ENCODE results near the gene RPS6KB2. TPM values are rescaled to one million over a fixed set of nuclear protein-coding genes. Genes with fewer than 3 reads are reported as not detected.
A peak's percentile ranks its signal among the peaks of the same experiment; 100 is the strongest.

RPS6KB2 gene
- total and polyA plus RNA-seq, 4 donors, result 26.3 to 69.5 (median 56.2) TPM

DNA sequence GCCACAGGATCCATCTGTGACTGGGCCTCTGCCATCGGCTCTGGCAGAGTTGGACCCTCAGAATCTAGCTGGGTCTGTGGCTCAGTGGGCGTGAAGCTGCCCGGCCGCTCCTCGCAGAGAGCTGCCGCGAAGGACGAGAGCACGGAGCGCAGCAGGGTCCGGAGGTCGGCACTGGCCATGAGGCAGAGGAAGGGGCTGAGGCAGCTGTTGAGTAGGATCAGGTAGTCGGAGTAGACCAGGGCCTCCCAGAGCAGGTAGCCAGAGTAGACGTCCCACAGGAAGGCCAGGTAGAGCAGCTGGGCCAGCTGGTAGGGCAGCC, 23.3 kb downstream of the RPS6KB2 start:
- Histone ChIP-seq H3K4me1 (ENCODE audit: control insufficient read depth in 5 of 5, insufficient read depth in 5 of 5, low read length in 5 of 5) (no peaks in the 10 kb centered on the region), H3K9ac (ENCODE audit: insufficient read depth in 1 of 2, low read length in 2 of 2) (no peak overlapping the region), H3K9me3 (ENCODE audit: control insufficient read depth in 4 of 4, insufficient read depth in 3 of 4, low read length in 3 of 4) (no peaks in the 10 kb centered on the region), H3K27ac (ENCODE audit: low read depth in 1 of 2, low read length in 1 of 2) (peak overlapping the region in 1 of 2 donors; percentile 48), H3K4me3 (no peak overlapping the region), H3K27me3 (ENCODE audit: control insufficient read depth in 3 of 3, insufficient read depth in 3 of 3, low read length in 2 of 3) (no peaks in the 10 kb centered on the region), H3K36me3 (ENCODE audit: control insufficient read depth in 4 of 4, insufficient read depth in 4 of 4, low read length in 4 of 4) (no peaks in the 10 kb centered on the region)
- WGBS, 2 donors, result 93 to 96% methylated on average over 14 of the region's 14 CpGs
- TF ChIP-seq, protein P1, sequence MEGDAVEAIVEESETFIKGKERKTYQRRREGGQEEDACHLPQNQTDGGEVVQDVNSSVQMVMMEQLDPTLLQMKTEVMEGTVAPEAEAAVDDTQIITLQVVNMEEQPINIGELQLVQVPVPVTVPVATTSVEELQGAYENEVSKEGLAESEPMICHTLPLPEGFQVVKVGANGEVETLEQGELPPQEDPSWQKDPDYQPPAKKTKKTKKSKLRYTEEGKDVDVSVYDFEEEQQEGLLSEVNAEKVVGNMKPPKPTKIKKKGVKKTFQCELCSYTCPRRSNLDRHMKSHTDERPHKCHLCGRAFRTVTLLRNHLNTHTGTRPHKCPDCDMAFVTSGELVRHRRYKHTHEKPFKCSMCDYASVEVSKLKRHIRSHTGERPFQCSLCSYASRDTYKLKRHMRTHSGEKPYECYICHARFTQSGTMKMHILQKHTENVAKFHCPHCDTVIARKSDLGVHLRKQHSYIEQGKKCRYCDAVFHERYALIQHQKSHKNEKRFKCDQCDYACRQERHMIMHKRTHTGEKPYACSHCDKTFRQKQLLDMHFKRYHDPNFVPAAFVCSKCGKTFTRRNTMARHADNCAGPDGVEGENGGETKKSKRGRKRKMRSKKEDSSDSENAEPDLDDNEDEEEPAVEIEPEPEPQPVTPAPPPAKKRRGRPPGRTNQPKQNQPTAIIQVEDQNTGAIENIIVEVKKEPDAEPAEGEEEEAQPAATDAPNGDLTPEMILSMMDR (IDR thresholded peaks at IDR 0.05; ENCODE audit: control extremely low read depth, extremely low read depth), result no peak
- DNase-seq (no peak), ATAC-seq (ENCODE audit: insufficient read depth, low FRiP score) (no peak)

DNA sequence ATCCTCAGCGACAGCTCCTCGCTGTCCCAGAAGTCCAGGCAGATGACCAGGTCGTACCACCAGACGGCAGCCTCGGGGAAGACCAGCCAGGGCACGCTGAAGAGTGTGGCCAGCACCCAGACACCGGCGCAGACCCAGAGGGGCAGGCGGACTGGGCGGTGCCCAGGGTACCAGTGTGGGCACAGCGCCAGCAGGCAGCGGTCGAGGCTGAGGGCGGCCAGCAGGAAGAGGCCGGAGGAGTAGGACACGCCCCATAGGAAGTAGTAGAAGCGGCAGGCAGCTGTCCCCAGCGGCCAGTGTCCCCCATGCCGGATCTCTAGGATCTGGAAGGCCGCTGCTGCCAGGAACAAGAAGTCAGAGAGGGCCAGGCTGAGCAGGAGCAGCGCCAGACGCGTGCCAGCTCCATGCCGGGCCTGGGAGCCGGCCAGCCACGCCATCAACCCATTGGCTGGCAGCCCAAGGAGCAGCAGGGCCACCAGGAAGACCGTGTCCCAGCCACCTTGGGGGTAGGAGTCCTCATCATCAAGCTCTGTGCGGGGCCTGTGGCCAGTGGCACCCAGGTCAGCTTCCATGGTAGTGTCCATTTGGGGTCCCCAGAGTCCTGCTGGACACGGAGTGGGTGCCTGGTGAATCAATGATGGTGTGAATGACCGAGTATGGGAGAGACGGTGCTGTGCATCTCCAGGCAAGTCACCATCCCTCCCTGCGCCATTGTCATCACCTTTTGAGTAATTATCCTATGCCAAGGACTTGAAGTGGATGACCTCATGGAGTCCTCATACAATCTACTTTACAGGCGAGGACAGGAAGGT, 24.1 kb downstream of the RPS6KB2 start, which contains the start of gene GPR152:
TSS of gene GPR152 (minus strand) at position 589 of the 812 bp plus-strand sequence. CDS start at position 584, 5 bp downstream.
- ATAC-seq (ENCODE audit: insufficient read depth, low FRiP score) (no peak), DNase-seq (no peak)
- TF ChIP-seq, protein P1 (IDR thresholded peaks at IDR 0.05; ENCODE audit: control extremely low read depth, extremely low read depth), result no peak
- Histone ChIP-seq H3K4me3 (no peak within 1 kb of the TSS), H3K9me3 (ENCODE audit: control insufficient read depth in 4 of 4, insufficient read depth in 3 of 4, low read length in 3 of 4) (no peaks in the 10 kb centered on the region), H3K9ac (ENCODE audit: insufficient read depth in 1 of 2, low read length in 2 of 2) (no peak within 1 kb of the TSS), H3K27ac (ENCODE audit: low read depth in 1 of 2, low read length in 1 of 2) (peak within 1 kb of the TSS in 1 of 2 donors; percentile 48), H3K36me3 (ENCODE audit: control insufficient read depth in 4 of 4, insufficient read depth in 4 of 4, low read length in 4 of 4) (no peaks in the 10 kb centered on the region), H3K27me3 (ENCODE audit: control insufficient read depth in 3 of 3, insufficient read depth in 3 of 3, low read length in 2 of 3) (no peaks in the 10 kb centered on the region), H3K4me1 (ENCODE audit: control insufficient read depth in 5 of 5, insufficient read depth in 5 of 5, low read length in 5 of 5) (no peaks in the 10 kb centered on the region)
- 69 to 91% methylated on average over 33 of the region's 33 CpGs for WGBS, 2 donors

DNA sequence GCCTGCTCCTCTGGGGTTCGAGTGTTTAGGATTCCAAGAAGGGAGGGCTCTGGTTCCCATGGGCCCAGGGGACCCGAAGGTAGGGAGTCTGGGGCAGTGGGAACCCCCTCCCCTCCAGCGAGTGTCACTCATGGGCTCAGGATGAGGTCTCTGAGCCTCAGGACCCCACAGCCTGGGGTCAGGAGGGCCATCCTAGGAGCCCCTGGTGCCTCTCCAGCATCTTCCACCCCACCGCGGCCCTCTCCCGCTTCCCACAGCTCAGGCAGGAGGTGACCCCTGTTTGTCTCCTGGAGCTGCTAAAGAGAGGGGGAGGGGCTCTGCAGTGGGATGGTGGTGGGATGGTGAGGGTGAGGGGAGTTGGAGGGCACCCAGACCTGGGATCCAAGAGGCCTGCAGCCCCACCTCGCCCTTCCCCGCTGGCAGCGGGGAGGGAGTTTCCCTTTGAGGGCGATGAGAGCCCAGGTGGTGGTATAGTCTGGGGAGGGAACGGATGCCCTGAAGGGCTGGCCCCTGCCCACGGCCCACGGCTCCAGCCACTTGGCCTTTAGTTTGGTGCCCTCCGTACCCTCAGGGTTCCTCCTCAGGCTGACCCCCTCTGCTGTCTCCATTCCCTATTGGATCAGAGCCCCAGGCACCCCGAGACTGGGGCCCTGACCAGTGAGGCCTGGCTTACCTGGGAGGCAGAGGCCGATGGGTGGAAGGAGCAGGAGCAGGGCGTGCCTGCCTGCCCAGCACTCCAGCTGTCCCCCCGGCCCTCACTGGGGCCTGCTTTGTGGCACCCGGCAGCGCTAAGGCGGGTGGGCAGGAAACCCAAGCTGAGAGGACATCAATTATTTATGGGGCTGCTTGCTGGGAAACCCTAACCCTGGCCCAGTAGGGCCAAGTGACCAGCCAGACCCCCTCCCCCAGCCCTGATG, 25.8 kb downstream of the RPS6KB2 start:
- no peak overlapping the region for H3K9ac ChIP-seq (ENCODE audit: insufficient read depth in 1 of 2, low read length in 2 of 2)
- TF ChIP-seq, protein P1 (IDR thresholded peaks at IDR 0.05; ENCODE audit: control extremely low read depth, extremely low read depth), result no peak
- ATAC-seq (ENCODE audit: insufficient read depth, low FRiP score), result no peak
- H3K27ac ChIP-seq (ENCODE audit: low read depth in 1 of 2, low read length in 1 of 2), result no peak overlapping the region
- no peaks in the 10 kb centered on the region for H3K27me3 ChIP-seq (ENCODE audit: control insufficient read depth in 3 of 3, insufficient read depth in 3 of 3, low read length in 2 of 3)
- DNase-seq, result no peak
- H3K4me3 ChIP-seq, result no peak overlapping the region
- 87 to 88% methylated on average over 18 to 21 of the region's 21 CpGs for WGBS, 2 donors
- H3K36me3 ChIP-seq (ENCODE audit: control insufficient read depth in 4 of 4, insufficient read depth in 4 of 4, low read length in 4 of 4), result no peaks in the 10 kb centered on the region
- no peaks in the 10 kb centered on the region for H3K9me3 ChIP-seq (ENCODE audit: control insufficient read depth in 4 of 4, insufficient read depth in 3 of 4, low read length in 3 of 4)
- H3K4me1 ChIP-seq (ENCODE audit: control insufficient read depth in 5 of 5, insufficient read depth in 5 of 5, low read length in 5 of 5), result no peaks in the 10 kb centered on the region

Data from lung (tissue), 12 donors.